Endothelial cell of coronary artery (primary cell): Measurements from ENCODE around the gene TMEM50A. TPM values are rescaled to one million over a fixed set of nuclear protein-coding genes. Genes with fewer than 3 reads are reported as not detected.

Source experiments
- total RNA-seq: library from RNA; depleted of rRNA; stranded (reverse); fragments of >200 nt; gene quantifications from 2 replicates; pipeline ENCODE4 v1.2.3, GENCODE V29; 2014

Gene TMEM50A
- total RNA-seq = 169 and 183 TPM in 2 replicates

GRCh38 chr1:25338188-25338981 lies at the start of gene TMEM50A:
TMEM50A (plus strand) TSS chr1:25338334; CDS start chr1:25340487, 2,153 bp downstream.

Other genes starting within 250 kb of the TMEM50A start
- gene SYF2, start 105.8 kb upstream of the TMEM50A start, total RNA-seq = 34.7 and 36.5 TPM in 2 replicates
- gene RSRP1, start 90.9 kb upstream of the TMEM50A start, total RNA-seq = 103 and 117 TPM in 2 replicates
- gene RHD, start 65.8 kb upstream of the TMEM50A start, total RNA-seq = under 0.01 TPM in 1 of 2 replicates, not detected in the other
- 0.09 and 0.19 TPM in 2 replicates for gene RHCE, start 82.5 kb downstream of the TMEM50A start, total RNA-seq
- 17.0 and 17.7 TPM in 2 replicates for gene MACO1, start 92.6 kb downstream of the TMEM50A start, total RNA-seq
- 11.4 and 14.7 TPM in 2 replicates for gene LDLRAP1, start 205.3 kb downstream of the TMEM50A start, total RNA-seq